ENCODE results near the gene UBE2Q2.

- no peak for TF ChIP-seq CTCF (IDR thresholded peaks at IDR 0.05; ENCODE audit: low read length)
- TF ChIP-seq EZH2 (IDR thresholded peaks at IDR 0.05; ENCODE audit: borderline replicate concordance, low read length): no peak
Observed at GRCh38 chr15:75916978-75917377, 73.7 kb downstream of the UBE2Q2 start.
